Mesangial cell (primary cell): ENCODE results near the gene SLC66A1. TPM values are rescaled to one million over a fixed set of nuclear protein-coding genes. Genes with fewer than 3 reads are reported as not detected.

Experiments used
- total RNA-seq: library from RNA; depleted of rRNA; stranded (reverse); fragments of >200 nt; gene quantifications from 2 replicates; pipeline ENCODE4 v1.2.3, GENCODE V29; 2015

Gene SLC66A1
- total RNA-seq = 25.6 and 36.8 TPM in 2 replicates

DNA sequence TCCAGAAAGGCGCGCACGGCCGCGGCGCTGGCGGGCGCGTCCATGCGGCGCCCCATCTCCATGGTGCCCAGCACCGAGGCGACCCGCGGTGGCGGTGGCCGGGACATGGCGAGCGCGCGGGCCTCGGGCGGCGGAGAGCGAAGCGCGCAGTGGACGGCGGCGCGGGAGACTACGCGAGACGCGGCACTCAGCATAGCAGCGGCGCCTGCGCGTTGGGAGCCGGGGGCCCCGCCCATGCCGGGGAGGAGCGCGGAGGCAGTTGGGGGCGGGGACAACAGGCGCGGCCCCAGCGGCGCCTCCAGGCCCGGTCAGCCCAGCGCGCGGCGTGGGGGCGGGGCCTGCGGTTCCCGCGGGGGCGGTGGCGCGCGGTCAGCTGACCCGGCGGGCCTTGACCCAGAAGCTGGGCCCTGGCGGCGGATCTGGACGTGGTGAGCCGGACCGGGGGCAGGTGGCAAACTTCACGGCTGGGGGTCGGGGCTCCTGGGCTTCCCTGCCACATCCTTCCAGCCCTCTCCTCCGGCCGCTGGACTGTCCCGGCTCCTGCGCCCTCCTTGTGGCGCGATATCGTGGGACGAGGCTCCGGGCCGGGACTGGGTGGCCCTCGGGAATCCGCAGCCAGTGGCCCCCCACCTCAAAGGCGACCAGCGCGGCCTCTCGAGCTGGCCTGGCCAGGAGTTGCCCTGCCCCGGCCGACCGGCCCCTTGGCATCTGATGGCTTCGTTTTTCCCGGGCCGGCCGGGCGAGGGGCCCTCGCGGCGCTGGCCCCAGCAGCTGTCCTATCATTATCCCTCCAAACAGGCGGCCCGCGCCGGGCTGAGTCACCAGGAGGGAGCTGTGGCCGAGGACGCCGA lies at the start of gene SLC66A1, which contains the start of gene AKR7A2:
Gene SLC66A1 (plus strand): TSS at position 396 of the 851 bp plus-strand sequence. CDS start 5,352 bp downstream, outside the sequence.
Gene AKR7A2 (minus strand): TSS at position 214 of the 851 bp plus-strand sequence. CDS start 20 bp downstream, at position 194.

GRCh38 chr1:19288324-19289241 lies 23.5 kb upstream of the SLC66A1 start, which contains the start of gene AKR7A3:
Gene AKR7A3 (minus strand): TSS chr1:19288770. CDS start chr1:19288709, 61 bp downstream.

Other genes with a start within 250 kb of the SLC66A1 start
- 95.3 and 115 TPM in 2 replicates for gene UBR4, start 102.1 kb upstream of the SLC66A1 start, total RNA-seq
- gene EMC1, start 60.8 kb upstream of the SLC66A1 start, total RNA-seq = 61.4 and 96.3 TPM in 2 replicates
- gene MRTO4, start 60.5 kb upstream of the SLC66A1 start, total RNA-seq = 25.9 and 63.7 TPM in 2 replicates
- gene AKR7A3, start 23.6 kb upstream of the SLC66A1 start, total RNA-seq = 0.51 and 0.65 TPM in 2 replicates
- gene AKR7A2, start 182 bp upstream of the SLC66A1 start, total RNA-seq = 102 and 116 TPM in 2 replicates
- gene CAPZB, start 173.2 kb downstream of the SLC66A1 start, total RNA-seq = 112 and 125 TPM in 2 replicates